ELF-1 (cell line): Measurements from ENCODE around the gene CCL13.
"Not testable (repeated sequence)": the region's sequence is repeated elsewhere in the genome, so short reads cannot be mapped to it uniquely, and the experiment has no call there.

Experiments
- DNase-seq: peaks from one replicate; pipeline ENCODE4 v3.0.0-alpha.2; 2016; ENCODE audit warnings: low read depth, low spot score

Gene CCL13

DNA sequence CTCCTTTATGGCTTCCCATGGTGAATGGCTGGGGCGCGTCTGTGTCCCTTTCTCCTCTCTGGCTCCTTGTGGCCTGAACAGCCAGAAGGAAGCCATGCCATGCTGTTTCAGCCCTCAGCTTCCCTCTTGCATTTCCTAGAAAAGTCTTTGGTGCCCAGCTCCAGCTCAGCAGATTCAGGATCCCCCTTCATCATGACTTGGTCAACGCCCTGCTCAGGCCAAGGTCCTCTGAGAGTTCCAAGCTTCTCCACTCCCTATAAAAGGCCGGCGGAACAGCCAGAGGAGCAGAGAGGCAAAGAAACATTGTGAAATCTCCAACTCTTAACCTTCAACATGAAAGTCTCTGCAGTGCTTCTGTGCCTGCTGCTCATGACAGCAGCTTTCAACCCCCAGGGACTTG lies at the start of gene CCL13:
Gene CCL13, plus strand, starts transcription at position 287 of the 400 bp plus-strand sequence. Its CDS starts 47 bp downstream, at position 334.
- no peak for DNase-seq

DNA sequence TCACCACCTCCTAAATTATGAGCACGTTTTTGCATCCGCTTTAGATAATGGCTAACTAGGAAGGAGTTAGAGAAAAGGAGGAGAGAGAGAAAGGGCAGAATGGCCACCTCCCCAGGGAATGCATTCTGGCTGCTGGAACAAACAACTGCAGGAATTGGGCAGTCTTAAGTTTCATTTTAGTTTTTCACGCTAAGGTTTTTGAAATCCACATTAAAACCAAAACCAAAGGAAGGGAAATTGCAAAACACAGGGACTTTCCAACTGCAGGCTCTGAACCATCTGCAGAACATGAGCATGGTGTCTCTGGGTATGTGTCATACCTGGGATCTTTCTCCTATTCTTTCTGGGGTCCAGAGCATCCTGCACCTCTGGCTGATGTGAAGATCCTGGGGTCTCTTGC lies 49.2 kb upstream of the CCL13 start:
- DNase-seq, result no peak

DNA sequence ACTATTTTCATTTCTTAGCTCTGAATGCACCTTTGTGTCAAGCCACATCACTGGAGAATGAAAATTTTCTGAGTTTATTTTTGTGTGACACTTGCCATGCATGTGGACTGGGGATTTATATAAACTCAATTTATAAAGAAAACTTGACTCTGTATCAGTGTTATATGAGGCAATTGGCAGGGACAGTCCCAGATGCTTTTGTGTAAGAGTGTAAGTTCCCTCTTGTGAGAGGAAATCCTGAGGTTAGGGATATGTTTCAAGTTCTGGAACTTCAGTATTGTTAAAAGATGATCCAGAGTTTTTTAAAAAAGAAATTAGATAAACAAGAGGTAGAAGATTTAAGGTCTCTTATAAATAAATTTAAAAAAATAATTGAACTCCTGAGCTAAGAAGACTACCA lies 47.9 kb upstream of the CCL13 start:
- no peak for DNase-seq

DNA sequence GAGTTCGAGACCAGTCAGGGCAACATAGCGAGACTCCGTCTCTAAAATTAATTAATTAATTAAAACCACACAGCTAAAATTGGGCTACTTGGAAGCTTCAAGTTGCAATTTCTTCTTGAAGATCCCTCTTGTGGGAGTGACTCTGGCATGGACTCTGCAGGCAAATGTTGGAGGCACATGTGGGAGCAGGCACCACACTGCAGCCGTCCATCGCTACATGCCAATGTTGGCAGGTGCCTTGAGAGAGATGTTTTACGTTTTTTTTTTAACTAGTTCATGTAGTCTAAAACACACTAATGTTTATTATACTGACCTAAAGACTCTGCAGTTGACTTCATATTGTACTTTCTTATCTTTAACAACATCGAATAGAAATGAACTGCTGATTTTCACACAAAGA lies 45.0 kb upstream of the CCL13 start:
- DNase-seq, result no peak

- no peak for DNase-seq
Observed at GRCh38 chr17:34312080-34312479, 44.2 kb upstream of the CCL13 start.

DNA sequence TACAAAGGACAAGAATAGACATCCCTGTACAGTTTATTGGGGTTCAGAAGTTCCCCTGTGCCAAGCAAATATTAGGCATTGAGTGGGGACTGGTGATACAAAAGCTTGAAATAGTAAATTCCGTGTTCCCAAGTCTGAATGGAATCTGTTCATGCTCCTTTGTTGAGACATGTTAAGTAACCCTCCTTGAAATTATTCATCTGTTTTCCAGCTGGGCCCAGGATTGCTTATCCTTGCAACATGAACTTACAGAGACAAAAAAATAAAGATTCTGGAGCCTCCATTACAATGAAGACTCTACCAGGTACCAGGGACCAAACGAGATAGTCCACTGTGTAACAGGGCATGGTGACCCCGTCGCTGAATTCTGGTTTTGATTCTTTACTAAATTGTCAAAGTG lies 43.1 kb upstream of the CCL13 start:
- DNase-seq, result no peak

DNA sequence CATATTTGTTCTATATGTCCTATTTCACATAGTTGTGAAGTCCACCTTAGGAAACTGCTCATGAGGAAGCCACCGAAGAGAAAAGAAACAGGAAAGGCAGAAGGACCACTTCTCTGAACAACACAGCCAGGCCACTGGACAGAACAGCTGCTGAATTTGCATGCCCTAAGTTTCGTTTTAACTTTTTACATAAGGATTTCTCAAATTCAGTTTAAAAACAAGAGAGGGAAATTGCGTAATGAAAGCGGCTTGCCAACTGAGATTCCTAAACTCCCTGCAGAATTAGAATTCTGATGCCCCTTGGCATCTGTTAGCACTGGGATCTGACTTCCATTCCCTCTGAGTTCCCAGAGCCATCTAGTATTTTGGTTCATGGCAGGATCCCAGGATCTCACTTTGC lies 42.0 kb upstream of the CCL13 start:
- DNase-seq, result no peak

GRCh38 chr17:34318474-34318873 lies 37.8 kb upstream of the CCL13 start:
- no peak for DNase-seq

GRCh38 chr17:34319039-34319483 lies 37.2 kb upstream of the CCL13 start, which contains the start of gene CCL8:
CCL8 (plus strand) TSS chr17:34319435; CDS start chr17:34319502, 67 bp downstream.
- no peak for DNase-seq

DNA sequence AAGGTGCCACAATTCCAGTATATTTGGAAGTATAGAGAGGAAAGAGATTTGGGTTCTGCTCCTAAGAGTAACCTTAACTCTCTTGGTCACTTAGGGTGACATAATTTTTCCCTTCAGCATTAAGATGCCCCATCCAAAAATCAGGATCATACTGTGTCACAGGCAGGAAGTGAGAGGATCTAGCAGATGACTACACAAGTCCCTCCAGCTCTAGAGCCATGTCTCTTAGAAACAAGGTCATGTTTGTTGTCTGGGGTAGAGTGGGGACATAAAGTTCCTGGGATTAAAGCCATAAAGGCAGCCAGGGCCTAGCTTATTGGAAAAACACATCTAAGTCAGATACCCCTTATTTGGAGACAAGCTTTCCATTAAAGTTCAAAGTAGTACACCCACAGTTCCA lies 34.3 kb upstream of the CCL13 start:
- DNase-seq, result no peak

DNA sequence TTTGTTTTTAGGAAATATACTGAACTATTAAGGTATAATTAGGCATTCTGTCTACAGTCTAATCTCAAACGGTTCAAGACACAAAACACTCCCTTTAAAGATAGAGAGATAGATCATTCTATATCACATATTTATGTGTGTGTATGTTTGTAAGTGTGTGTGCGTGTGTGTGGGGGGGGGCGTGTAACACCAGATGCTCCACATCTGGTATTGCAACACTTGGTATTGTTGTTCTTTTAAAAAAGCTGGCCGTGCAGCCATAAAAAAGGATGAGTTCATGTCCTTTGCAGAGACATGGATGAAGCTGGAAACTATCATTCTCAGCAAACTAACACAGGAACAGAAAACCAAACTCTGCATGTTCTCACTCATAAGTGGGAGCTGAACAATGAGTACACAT lies 28.7 kb upstream of the CCL13 start:
- not testable (repeated sequence) for DNase-seq

- DNase-seq, result no peak
Observed at GRCh38 chr17:34337701-34338100, 18.6 kb upstream of the CCL13 start.

DNA sequence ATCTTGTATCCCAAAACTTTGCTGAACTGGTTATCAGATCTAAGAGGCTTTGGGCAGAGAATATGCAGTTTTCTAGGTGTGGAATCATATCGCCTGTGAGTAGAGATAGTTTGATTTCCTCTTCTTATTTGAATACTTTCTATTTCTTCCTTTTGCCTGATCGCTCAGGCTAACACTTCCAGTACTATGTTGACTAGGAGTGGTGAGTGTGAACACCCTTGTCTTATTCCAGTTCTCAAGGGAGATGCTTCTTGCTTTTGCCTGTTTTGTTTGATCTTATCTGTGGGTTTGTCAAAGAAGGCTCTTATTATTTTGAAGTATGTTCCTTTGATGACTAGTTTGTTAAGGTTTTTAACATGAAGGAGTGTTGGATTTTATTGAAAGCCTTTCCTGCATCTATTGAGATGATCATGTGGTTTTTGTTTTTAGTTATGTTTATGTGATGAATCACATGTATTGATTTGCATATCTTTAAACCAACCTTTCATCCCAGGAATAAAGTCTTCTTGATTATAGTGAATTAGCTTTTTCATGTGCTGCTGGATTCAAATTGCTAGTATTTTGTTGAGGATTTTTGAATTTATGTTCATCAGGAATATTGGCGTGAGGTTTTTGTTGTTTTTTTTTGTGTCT lies 17.0 kb upstream of the CCL13 start:
- DNase-seq, result no peak

GRCh38 chr17:34341916-34342315 lies 14.4 kb upstream of the CCL13 start:
- DNase-seq, result no peak

DNA sequence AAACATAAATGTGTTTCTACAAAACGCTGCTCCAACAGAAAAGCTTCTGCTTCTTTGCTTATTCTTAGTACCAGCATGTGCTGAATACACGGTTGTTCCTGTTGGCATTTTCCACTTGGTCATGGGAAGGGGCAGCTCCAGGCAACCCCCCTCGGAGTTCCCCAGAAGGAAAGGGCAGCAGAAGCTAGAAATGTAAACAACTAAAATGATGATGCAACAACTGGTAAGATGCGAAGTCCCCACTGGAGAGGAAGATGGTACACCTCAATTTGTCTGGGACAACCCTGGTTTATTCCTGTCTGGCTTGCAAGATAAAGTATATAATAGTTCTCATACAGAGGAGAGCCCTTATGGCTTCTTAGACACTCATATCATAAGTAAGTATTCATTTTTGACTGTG lies 9.2 kb upstream of the CCL13 start:
- no peak for DNase-seq

DNA sequence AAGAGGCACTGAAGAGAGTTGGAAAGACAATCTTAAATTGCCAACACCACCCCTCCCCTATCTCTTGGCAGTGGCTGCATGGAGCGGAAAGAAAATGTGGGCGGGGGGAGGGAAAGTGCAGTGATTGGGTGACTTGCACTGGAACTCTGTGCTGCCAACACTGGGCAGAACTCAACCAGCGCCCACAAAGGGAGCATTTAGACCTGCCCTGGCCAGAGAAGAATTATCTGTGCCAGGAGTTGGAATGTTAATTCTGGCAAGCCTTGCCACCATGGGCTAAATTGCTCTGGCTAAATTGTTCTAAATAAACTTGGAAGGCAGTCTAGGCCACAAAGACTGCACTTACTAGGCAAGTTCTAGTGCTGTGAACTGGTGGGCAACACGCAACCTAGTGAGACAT lies 6.5 kb upstream of the CCL13 start:
- DNase-seq, result no peak

DNA sequence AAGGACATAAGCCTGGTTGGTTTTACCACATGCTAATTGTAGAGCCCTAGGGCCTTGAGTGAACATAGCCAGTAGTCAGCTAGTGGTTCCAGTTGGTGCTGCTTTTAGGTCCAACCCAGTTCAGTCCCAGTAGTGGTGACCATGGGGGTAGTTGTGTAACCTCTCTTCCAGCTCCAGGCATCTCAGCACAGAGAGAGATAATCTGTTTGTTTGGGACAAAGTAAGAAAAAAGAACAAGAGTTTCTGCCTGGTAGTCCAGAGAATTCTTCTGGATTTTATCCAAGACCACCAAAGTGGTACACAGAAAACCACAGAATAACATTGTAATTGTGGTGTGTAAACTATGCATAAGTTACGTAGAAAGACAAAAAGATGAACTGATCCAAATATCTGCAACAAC lies 5.2 kb upstream of the CCL13 start:
- no peak for DNase-seq

DNA sequence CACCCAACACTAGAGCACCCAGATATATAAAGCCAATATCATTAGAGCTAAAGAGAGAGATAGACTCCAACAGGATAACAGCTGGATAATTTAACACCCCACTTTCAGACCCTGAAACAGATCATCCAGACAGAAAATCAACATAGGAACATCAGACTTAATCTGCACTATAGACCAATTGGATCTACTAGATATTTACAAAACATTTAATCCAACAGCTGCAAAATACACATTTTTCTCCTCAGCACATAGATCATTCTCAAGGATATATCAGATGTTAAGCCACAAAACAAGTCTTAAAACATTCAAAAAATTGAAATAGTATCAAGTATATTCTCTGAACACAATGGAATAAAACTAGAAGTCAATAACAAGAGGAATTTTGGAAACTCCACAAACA lies 4.1 kb upstream of the CCL13 start:
- no peak for DNase-seq

DNA sequence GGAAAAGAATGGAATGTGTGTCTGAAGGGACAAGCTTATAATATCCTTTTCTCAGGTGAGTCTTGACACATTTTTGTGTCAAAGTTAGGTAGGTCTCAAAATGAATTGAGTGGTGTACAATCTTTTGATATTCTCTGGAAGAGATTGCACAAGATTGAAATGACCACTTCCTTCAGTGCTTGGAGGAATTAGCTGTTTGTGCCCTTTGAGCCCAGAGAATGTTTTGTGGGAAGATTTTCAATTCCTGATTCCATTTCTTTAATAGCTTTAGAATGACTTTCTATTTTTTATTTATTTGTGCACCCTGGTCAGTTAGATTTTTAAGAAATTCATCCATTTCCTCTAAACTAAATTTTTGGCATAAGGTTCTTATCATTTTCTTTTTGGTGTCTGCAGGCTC lies 1.6 kb upstream of the CCL13 start:
- no peak for DNase-seq

GRCh38 chr17:34357398-34357797 lies 1.1 kb downstream of the CCL13 start:
- DNase-seq, result peak; percentile 53

DNA sequence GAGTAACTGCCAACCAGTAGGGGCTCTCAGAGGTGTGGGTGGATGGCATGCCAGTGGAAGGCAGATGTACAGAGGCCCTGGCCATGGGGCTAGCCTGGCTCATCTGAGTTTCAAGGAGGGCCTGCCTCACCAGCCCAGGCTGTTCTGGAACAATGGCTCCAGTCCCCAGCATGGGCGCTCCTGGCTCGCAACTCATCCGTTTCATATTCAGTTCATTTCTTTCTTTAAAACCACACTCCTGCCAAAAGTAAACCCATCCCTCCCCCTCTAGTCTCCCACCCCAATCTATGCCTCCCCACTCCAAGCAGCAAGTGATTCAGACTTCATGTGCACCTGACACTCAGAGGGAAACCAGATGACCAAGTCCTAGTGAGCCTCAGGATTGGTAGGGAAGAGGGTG lies 2.4 kb downstream of the CCL13 start:
- DNase-seq, result no peak

DNA sequence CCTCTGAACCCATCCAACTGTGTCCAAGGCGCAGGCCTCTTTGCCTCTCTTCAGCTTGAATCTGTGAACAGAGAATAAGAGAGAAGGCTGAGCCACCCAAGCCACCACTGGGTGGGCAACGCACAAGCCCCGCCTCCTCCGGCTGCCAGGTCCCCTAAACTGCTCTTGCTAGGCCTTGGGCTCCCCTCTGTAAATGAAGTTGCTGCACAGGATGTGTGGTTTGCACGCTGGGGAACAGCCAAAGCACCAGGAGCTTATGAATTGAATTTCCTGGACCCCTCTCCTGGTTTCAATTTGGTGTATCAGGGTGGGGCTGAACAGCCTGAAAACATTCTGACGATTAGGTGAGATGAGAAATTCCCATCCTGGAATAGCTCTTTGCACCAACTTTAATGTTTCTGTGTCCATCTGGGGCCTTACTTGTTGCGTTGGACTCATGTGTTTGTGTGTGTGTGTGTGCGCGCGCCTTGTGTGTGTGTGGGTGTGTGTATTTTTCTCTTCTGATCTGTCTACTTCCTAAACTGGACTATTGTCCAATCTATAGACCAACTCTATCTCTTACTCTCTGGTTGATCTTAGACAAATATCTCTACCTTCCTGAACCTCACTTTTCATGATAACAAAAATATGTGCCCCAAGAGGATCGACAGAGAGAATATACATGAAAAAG lies 4.5 kb downstream of the CCL13 start:
- no peak for DNase-seq

- DNase-seq, result peak; percentile 95
Observed at GRCh38 chr17:34361478-34362061, 5.3 kb downstream of the CCL13 start.
